ENCODE measurements around the gene MAGI2. TPM values are rescaled to one million over a fixed set of nuclear protein-coding genes. Genes with fewer than 3 reads are reported as not detected.

Gene MAGI2
- polyA plus RNA-seq, 3 donors: 0.03 to 0.11 TPM; not detected in 1

DNA sequence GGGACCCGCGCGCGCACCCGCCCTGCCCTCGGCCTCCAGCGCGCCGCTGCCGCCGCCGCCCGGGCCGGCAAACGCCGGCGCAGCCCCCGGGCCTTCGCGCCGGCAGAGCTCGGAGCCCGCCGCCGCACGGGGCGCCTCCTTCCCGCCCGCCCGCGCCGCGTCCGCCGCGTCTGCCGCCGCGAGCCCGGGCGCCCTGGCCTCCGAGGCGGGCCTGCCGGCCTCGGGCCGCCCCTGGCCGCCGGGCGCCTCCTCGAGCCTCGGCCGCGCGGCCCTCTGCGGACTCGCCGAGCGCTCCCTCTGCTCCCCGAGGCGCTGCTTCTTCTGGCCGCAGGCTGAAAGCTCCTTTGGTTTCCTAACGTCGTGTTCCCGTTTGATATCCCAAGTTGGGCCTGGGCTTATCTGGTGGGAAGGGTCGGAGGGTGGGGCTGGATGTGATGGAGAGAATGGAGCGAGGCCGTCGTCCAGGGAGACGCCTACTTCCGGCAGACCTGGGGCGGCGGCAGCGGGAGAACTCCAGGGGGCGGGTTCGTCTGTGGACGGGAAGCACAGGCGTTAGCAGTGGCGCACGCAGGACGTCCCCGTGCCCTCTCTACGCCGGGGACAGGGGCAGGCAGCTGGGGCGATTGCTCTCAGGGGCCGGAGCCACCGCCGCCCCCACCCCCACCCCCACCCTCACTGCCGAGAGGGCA, 1433.9 kb downstream of the MAGI2 start:
- Histone ChIP-seq H3K4me1 (ENCODE audit: control insufficient read depth in 1 of 2, insufficient read depth in 2 of 2, low read length in 2 of 2) (peaks cover 11 to 17% of the 10 kb centered on the region in 2 donors), H3K4me2 (replicated peaks; ENCODE audit: extremely low read depth, low read length, poor library complexity, severe bottlenecking) (peak overlapping the region; percentile 80), H3K9me3 (replicated peaks in 1 of 2; ENCODE audit: control insufficient read depth in 1 of 2, insufficient read depth in 1 of 2, low read length in 2 of 2) (peaks cover 0 to 7% of the 10 kb centered on the region in 2 donors), H3K79me2 (ENCODE audit: insufficient read depth, low read length) (no peaks in the 10 kb centered on the region), H4K20me1 (ENCODE audit: insufficient read depth, low read length) (no peaks in the 10 kb centered on the region), H3K27me3 (ENCODE audit: control insufficient read depth in 2 of 2, insufficient read depth in 2 of 2, low read length in 2 of 2) (peaks cover 25 to 28% of the 10 kb centered on the region in 2 donors), H3K36me3 (replicated peaks in 1 of 2; ENCODE audit: control insufficient read depth in 1 of 2, insufficient read depth in 2 of 2, low read length in 2 of 2) (no peaks in the 10 kb centered on the region), H2AFZ (ENCODE audit: insufficient read depth, low read depth, low read length, poor library complexity, severe bottlenecking) (peak overlapping the region; percentile 85), H3K4me3 (replicated peaks in 1 of 3; ENCODE audit: low read depth in 2 of 3, low read length in 3 of 3) (peak overlapping the region; percentile 61 to 78 (median 66)), H3K27ac (ENCODE audit: low read depth in 1 of 2, low read length in 2 of 2) (no peak overlapping the region), H3K9ac (ENCODE audit: insufficient read depth, low read length, poor library complexity, severe bottlenecking) (no peak overlapping the region)
- H3K4me3 Mint-ChIP-seq: peak overlapping the region; percentile 91 to 97
- TF ChIP-seq, protein P1, sequence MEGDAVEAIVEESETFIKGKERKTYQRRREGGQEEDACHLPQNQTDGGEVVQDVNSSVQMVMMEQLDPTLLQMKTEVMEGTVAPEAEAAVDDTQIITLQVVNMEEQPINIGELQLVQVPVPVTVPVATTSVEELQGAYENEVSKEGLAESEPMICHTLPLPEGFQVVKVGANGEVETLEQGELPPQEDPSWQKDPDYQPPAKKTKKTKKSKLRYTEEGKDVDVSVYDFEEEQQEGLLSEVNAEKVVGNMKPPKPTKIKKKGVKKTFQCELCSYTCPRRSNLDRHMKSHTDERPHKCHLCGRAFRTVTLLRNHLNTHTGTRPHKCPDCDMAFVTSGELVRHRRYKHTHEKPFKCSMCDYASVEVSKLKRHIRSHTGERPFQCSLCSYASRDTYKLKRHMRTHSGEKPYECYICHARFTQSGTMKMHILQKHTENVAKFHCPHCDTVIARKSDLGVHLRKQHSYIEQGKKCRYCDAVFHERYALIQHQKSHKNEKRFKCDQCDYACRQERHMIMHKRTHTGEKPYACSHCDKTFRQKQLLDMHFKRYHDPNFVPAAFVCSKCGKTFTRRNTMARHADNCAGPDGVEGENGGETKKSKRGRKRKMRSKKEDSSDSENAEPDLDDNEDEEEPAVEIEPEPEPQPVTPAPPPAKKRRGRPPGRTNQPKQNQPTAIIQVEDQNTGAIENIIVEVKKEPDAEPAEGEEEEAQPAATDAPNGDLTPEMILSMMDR (IDR thresholded peaks at IDR 0.05): no peak
- peaks cover 0 to 5% of the 10 kb centered on the region in 2 donors for H3K36me3 Mint-ChIP-seq
- under 1% methylated on average over 77 of the region's 88 CpGs for WGBS (ENCODE audit: insufficient coverage)
- intact Hi-C loops (cut with micrococcal nuclease): loop anchor here in 1 of 2 donors (10.0 kb wide), 1 partner anchor 2005 kb away; no protein-coding TSS in a partner anchor
- peaks cover 0 to 6% (median 3%) of the 10 kb centered on the region in 7 donors for H3K9me3 Mint-ChIP-seq
- DNase-seq: peak; percentile 29 to 38 (median 33)
- H3K4me1 Mint-ChIP-seq: peaks cover 18% of the 10 kb centered on the region
- H3K27ac Mint-ChIP-seq: peak overlapping the region in 4 of 7 donors; percentile 19 to 86 (median 60)
- H3K27me3 Mint-ChIP-seq (ENCODE audit: low read depth in 3 of 3): peaks cover 21 to 22% (median 21%) of the 10 kb centered on the region in 3 donors

DNA sequence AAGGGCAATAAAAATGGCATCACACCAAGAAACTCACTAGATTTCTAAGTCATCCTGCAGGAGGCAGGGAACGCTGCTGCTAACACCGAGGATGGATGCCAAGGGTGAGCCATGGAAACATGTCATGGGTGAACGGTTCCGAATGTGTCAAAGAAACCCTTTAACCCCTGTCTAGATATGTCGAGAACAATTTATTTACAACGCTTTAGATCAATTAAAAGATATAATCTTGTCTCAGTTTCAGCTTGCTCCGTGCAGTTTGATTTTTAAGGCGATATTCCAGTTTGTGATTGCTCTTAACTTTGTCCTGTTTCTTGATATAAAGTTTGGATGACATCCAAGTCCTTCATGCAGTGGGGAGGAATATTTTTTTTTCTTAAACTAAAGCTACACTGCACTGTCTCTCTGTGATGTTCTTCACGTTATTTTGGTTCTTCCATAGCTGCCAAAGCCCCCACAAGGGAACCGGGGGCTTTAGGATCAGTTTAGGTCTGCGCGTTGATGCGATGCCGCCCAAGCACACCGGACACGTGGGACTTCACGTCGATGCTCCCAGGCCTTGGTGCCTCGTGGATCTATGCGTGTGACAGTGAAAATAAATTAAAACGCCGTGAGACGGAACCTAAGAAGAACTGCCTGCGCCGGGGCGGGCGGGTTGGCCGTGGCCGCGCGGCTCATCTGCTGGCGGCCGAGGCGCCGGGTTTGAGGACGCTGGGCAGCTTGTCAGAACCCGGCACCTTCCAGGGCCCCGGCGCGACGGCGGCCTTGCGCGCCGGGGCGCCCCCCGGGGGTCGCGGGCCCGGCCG, 1434.6 kb downstream of the MAGI2 start:
- no peak overlapping the region for H3K27ac ChIP-seq (ENCODE audit: low read depth in 1 of 2, low read length in 2 of 2)
- DNase-seq: no peak
- no peaks in the 10 kb centered on the region for H4K20me1 ChIP-seq (ENCODE audit: insufficient read depth, low read length)
- Mint-ChIP-seq H3K27me3 (ENCODE audit: low read depth in 3 of 3) (peaks cover 21 to 22% (median 21%) of the 10 kb centered on the region in 3 donors), H3K9me3 (peaks cover 0 to 6% (median 3%) of the 10 kb centered on the region in 7 donors), H3K27ac (peak overlapping the region in 3 of 7 donors; percentile 36 to 60 (median 49)), H3K4me3 (peak overlapping the region; percentile 84 to 94), H3K36me3 (peaks cover 0 to 5% of the 10 kb centered on the region in 2 donors), H3K4me1 (peaks cover 18% of the 10 kb centered on the region)
- H3K4me2 ChIP-seq (replicated peaks; ENCODE audit: extremely low read depth, low read length, poor library complexity, severe bottlenecking): peak overlapping the region; percentile 72
- H3K9ac ChIP-seq (ENCODE audit: insufficient read depth, low read length, poor library complexity, severe bottlenecking): no peak overlapping the region
- no peaks in the 10 kb centered on the region for H3K79me2 ChIP-seq (ENCODE audit: insufficient read depth, low read length)
- intact Hi-C loops (cut with micrococcal nuclease): no loop called here
- 4% methylated on average over 42 of the region's 51 CpGs for WGBS (ENCODE audit: insufficient coverage)
- H3K4me1 ChIP-seq (ENCODE audit: control insufficient read depth in 1 of 2, insufficient read depth in 2 of 2, low read length in 2 of 2): peaks cover 11 to 17% of the 10 kb centered on the region in 2 donors
- H2AFZ ChIP-seq (ENCODE audit: insufficient read depth, low read depth, low read length, poor library complexity, severe bottlenecking): peak overlapping the region; percentile 67
- no peaks in the 10 kb centered on the region for H3K36me3 ChIP-seq (replicated peaks in 1 of 2; ENCODE audit: control insufficient read depth in 1 of 2, insufficient read depth in 2 of 2, low read length in 2 of 2)
- peak overlapping the region in 2 of 3 experiments; percentile 29 to 67 for H3K4me3 ChIP-seq (replicated peaks in 1 of 3; ENCODE audit: low read depth in 2 of 3, low read length in 3 of 3)
- peaks cover 25 to 28% of the 10 kb centered on the region in 2 donors for H3K27me3 ChIP-seq (ENCODE audit: control insufficient read depth in 2 of 2, insufficient read depth in 2 of 2, low read length in 2 of 2)
- TF ChIP-seq, protein P1 (IDR thresholded peaks at IDR 0.05): no peak
- peaks cover 0 to 7% of the 10 kb centered on the region in 2 donors for H3K9me3 ChIP-seq (replicated peaks in 1 of 2; ENCODE audit: control insufficient read depth in 1 of 2, insufficient read depth in 1 of 2, low read length in 2 of 2)

All from CD14-positive monocyte (primary cell).